ENCODE results near the gene KRTAP2-3.
"Not testable (repeated sequence)": the region's sequence is repeated elsewhere in the genome, so short reads cannot be mapped to it uniquely, and the experiment has no call there.

The KRTAP2-3 gene

GRCh38 chr17:41060052-41060604, at the start of gene KRTAP2-3:
TSS of gene KRTAP2-3 (minus strand) at chr17:41060114. CDS start at chr17:41060050, 64 bp downstream.
- no peak for DNase-seq

GRCh38 chr17:41108728-41109386, 48.9 kb upstream of the KRTAP2-3 start:
- not testable (repeated sequence) for DNase-seq

- no peak for DNase-seq
Observed at GRCh38 chr17:41107941-41108450, 48.1 kb upstream of the KRTAP2-3 start.

GRCh38 chr17:41105347-41105746, 45.4 kb upstream of the KRTAP2-3 start, which contains the start of gene KRTAP4-9:
TSS of gene KRTAP4-9 (plus strand) at chr17:41105389. CDS start at chr17:41105389, 0 bp downstream.
- DNase-seq, result not testable (repeated sequence)

GRCh38 chr17:41104386-41105038, 44.6 kb upstream of the KRTAP2-3 start:
- not testable (repeated sequence) for DNase-seq

GRCh38 chr17:41103896-41104295, 44.0 kb upstream of the KRTAP2-3 start:
- DNase-seq, result no peak

- no peak for DNase-seq
Observed at GRCh38 chr17:41101586-41102259, 41.8 kb upstream of the KRTAP2-3 start, which contains the start of gene KRTAP4-16. TSS of gene KRTAP4-16 (minus strand) at chr17:41102209. CDS start at chr17:41102209, 0 bp downstream.

- DNase-seq, result not testable (repeated sequence)
Observed at GRCh38 chr17:41099682-41100480, 40.0 kb upstream of the KRTAP2-3 start.

GRCh38 chr17:41098481-41098880, 38.6 kb upstream of the KRTAP2-3 start:
- no peak for DNase-seq

- no peak for DNase-seq
Observed at GRCh38 chr17:41098042-41098441, 38.1 kb upstream of the KRTAP2-3 start, which contains the start of gene KRTAP4-8. TSS of gene KRTAP4-8 (minus strand) at chr17:41098142. CDS start at chr17:41098084, 58 bp downstream.

GRCh38 chr17:41096055-41096454, 36.1 kb upstream of the KRTAP2-3 start:
- DNase-seq, result no peak

GRCh38 chr17:41088760-41089352, 28.9 kb upstream of the KRTAP2-3 start:
- not testable (repeated sequence) for DNase-seq

- DNase-seq, result not testable (repeated sequence)
Observed at GRCh38 chr17:41084100-41084856, 24.4 kb upstream of the KRTAP2-3 start, which contains the start of gene KRTAP4-7. TSS of gene KRTAP4-7 (plus strand) at chr17:41084150. CDS start at chr17:41084207, 57 bp downstream.

GRCh38 chr17:41083427-41083826, 23.5 kb upstream of the KRTAP2-3 start:
- DNase-seq, result not testable (repeated sequence)

- no peak for DNase-seq
Observed at GRCh38 chr17:41082626-41083025, 22.7 kb upstream of the KRTAP2-3 start.

- no peak for DNase-seq
Observed at GRCh38 chr17:41076788-41077187, 16.9 kb upstream of the KRTAP2-3 start.

- no peak for DNase-seq
Observed at GRCh38 chr17:41073676-41074075, 13.8 kb upstream of the KRTAP2-3 start.

GRCh38 chr17:41071606-41072360, 11.9 kb upstream of the KRTAP2-3 start:
- no peak for DNase-seq

GRCh38 chr17:41069031-41069430, 9.1 kb upstream of the KRTAP2-3 start:
- no peak for DNase-seq

- DNase-seq, result no peak
Observed at GRCh38 chr17:41067281-41067680, 7.4 kb upstream of the KRTAP2-3 start.
